HCEC 1CT (cell line): ENCODE results near the gene PAQR4.

Experiments used
- DNase-seq: peaks from one replicate; pipeline ENCODE4 v3.0.0-alpha.2; 2017

PAQR4 gene

GRCh38 chr16:2946649-2947048, 22.5 kb upstream of the PAQR4 start:
- no peak for DNase-seq

- no peak for DNase-seq
Measured at GRCh38 chr16:2948807-2949704, 20.1 kb upstream of the PAQR4 start.

GRCh38 chr16:2949705-2950352, 19.3 kb upstream of the PAQR4 start:
- DNase-seq = no peak

- DNase-seq = no peak
Measured at GRCh38 chr16:2950353-2950724, 18.8 kb upstream of the PAQR4 start.

- DNase-seq = no peak
Measured at GRCh38 chr16:2950773-2951172, 18.4 kb upstream of the PAQR4 start.

GRCh38 chr16:2952679-2953078, 16.5 kb upstream of the PAQR4 start:
- no peak for DNase-seq

GRCh38 chr16:2953706-2954627, 15.2 kb upstream of the PAQR4 start:
- DNase-seq = no peak

- no peak for DNase-seq
Measured at GRCh38 chr16:2954656-2955381, 14.3 kb upstream of the PAQR4 start.

GRCh38 chr16:2955438-2955778, 13.7 kb upstream of the PAQR4 start:
- DNase-seq = no peak

- DNase-seq = no peak
Measured at GRCh38 chr16:2955779-2956578, 13.2 kb upstream of the PAQR4 start.

- no peak for DNase-seq
Measured at GRCh38 chr16:2956579-2956956, 12.6 kb upstream of the PAQR4 start.

- DNase-seq = no peak
Measured at GRCh38 chr16:2959206-2959605, 9.9 kb upstream of the PAQR4 start.

- DNase-seq = no peak
Measured at GRCh38 chr16:2960183-2961010, 8.8 kb upstream of the PAQR4 start.

GRCh38 chr16:2962334-2963073, 6.6 kb upstream of the PAQR4 start:
- DNase-seq = no peak

- DNase-seq = no peak
Measured at GRCh38 chr16:2963074-2963722, 6.0 kb upstream of the PAQR4 start.

GRCh38 chr16:2963723-2964474, 5.2 kb upstream of the PAQR4 start, which contains the start of gene KREMEN2:
KREMEN2 (plus strand) TSS chr16:2964275; CDS start chr16:2964521, 246 bp downstream.
- no peak for DNase-seq

- no peak for DNase-seq
Measured at GRCh38 chr16:2964475-2965336, 4.4 kb upstream of the PAQR4 start.
